Amygdala (tissue), 56 donors: ENCODE results near the gene NUDT15.
"Not testable (repeated sequence)": the region's sequence is repeated elsewhere in the genome, so short reads cannot be mapped to it uniquely, and the experiment has no call there.

Experiments used
- DNase-seq, 56 donors: peaks; one replicate each; lab custom pipeline; 2025; lab: John Stamatoyannopoulos, UW

NUDT15 gene

DNA sequence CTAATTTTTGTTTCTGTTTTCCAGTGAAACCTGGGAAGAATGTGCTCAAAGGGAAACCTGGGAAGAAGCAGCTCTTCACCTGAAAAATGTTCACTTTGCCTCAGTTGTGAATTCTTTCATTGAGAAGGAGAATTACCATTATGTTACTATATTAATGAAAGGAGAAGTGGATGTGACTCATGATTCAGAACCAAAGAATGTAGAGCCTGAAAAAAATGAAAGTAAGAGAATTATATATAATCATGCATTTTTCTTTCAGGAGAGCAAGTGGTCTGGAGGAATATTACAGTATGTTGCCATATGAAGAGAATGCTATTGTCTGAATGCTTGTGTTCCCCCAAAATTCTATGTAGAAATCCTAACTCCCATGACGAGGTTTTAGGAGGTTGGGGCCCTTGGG is 3.4 kb downstream of the NUDT15 start:
- no peak for DNase-seq

DNA sequence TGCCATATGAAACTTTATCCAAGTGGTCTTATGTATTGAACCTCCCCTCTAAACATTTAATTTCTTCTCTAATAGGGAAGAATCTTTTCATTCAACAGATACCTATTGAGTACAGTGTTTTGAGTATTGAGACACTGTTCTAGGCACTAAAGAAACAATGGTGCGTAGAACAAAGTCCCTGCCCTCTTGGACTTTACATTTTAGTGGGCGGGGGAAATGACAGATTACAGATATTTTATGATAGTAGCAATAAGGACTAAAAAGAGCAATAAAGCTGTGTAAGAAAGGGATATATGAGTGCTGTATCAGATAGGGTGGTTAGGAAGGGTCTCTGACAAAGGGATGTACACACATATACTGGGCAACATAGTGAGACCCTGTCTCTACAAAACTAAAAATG is 5.4 kb downstream of the NUDT15 start:
- no peak for DNase-seq

DNA sequence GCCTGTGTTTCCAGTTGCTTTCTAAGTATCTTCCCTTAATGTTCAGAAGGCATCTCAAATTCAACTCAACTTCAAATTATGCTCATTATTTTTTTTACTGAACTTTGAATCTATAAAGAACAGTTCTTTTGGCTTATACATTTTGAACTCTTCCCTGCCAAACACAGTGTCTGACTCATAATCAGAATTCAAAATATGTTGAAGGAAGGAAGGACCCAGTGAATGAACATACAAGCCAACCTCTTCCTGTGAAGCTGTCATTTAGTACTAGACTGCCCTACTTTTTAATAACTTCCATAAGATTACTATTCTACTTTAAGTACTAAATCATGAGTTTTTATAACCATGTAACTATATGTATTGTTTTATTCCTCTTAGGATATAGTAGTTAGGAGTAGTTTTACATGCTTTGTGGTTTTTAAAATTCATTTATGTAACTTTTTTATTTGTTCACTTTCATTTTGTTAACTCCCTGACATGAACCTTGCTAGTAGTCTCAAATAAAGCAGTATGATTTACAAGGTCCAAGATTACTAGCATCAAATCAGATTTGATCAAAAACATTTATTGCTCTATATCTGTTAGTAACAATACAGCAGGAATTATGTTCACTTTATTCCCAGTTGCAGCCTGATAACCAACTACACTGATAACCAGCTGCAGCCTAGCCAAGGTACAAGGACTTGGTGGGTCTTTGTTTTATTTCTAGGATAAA is 6.4 kb downstream of the NUDT15 start:
- no peak for DNase-seq

DNA sequence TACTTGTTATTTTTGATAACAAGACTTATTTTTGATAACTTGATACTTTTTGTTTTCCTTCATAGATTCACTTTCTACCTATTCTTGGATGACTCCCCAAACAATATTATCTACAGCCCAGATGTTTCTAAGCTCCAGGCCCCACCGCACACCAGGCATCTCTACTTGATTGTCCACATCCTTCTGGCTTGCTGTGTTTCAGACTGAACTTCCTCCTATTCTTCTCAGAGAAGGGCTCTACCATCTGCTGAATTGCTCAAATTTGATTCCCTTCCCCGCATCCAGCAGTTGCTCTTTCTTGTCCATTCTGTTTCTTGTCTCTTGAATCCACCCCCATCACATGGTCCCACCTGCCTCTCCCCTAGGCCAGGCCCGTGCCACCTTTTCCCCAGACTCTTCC is 13.0 kb downstream of the NUDT15 start:
- DNase-seq, result no peak

DNA sequence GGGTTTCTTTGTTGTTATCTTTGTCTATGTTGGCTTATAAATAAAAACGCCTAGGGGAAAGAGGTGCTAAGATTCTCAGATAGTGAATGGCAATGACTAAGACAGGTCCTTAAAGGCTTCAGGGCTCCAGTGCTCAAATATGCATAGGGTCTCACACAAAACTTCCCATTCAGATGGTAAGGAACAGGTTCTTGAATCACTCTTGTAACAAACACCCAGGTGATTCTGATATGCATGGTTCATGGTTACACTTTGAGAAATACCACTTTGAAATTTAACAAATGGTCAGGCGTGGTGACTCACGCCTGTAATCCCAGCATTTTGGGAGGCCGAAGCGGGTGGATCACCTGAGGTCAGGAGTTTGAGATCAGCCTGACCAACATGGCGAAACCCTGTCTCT is 17.1 kb downstream of the NUDT15 start:
- DNase-seq, result no peak

DNA sequence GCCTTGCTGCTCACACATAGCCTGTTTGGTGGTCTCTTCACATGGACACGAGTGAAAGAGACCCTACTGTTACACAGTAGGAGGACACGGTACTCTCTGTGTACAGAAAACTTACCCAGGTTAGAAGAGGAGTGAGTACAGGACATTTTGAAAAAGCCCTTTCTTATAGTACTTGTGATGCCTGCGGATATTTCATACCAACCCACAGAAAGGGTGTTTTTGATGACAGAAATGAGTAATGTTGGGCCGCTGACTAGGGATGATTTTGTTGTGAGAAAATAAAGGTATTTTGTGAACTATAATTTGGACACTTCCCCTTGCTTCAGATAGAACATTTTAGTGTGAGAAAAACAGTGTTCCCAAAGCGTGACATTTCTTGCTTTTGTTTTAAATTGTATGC is 18.2 kb downstream of the NUDT15 start:
- DNase-seq, result no peak

DNA sequence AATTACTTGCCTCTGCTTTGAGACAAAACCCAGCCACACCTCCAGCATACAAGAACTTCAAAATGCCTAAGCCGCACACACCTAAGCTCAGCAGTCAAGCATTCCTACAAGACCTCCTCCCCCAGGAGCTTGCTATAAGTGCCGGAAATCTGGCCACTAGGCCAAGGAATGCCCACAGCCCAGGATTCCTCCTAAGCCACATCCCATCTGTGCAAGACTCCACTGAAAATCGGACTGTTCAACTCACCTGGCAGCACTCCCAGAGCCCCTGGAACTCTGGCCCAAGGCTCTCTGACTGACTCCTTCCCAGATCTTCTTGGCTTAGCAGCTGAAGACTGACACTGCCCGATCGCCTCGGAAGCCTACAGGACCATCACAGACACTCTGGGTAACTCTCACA is 21.0 kb downstream of the NUDT15 start:
- peak in 7 of 56 donors; percentile 2 to 36 (median 12) for DNase-seq

DNA sequence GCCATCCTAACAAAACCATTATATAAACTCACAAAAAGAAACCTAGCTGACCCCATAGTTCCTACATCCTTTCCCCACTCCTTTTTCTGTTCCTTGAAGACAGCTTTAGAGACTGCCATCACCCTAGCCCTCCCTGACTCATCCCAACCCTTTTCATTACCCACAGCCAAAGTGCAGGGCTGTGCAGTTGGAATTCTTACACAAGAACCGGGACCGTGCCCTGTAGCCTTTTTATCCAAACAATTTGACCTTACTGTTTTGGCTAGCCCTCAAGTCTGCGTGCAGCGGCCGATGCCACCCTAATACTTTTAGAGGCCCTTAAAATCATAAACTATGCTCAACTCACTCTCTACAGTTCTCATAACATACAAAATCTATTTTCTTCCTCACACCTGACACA is 22.4 kb downstream of the NUDT15 start:
- DNase-seq, result not testable (repeated sequence)

DNA sequence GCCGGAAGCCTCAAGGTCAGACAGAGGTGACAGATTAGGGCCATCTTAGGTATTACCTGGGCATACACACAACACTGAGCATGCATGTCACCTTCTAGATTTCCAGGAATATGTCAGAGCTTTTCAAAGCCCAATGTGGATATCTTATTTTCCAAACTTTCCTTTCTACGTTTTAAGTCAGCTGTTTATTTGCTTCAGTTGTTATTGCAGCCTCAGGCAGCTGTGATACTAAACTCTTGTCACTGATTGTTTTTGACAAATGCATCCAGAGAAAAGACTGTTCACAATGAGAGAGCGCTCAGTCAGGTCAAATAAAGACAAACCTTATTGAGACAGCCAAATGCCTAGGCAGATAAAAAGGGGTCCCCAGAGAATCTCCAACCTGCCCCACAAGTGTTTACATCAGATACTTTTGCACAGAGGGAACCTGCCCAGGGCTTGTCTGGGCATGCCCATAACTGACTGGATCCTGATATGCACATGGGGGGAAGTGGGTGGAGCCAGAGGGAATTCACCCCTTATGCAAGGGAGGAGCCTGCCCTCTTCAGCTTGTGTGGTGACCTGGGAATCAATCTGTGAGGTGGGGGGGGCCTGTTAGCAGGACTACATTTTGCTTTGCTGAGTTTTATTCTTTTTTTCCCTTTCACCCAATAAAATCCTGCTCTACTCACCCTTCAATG is 28.9 kb downstream of the NUDT15 start:
- DNase-seq, result no peak

DNA sequence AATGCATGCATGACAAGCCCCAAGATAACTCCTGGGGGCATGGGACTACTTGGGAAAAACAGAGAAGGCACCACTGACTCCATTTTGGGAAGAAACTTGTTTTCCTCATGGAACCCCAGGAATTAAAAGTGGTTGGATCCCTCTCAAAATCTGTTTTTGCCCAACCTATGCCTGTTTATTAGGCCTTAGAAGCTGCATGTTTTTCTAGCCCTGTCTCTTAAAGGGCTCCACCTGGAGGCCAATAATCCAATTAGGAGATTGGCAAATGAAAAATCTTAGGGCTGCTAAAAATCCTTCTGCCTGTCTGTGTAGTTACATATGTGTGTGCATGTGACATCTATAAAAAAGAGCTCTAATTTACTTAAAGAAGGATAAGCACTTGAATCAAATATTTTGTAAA is 30.5 kb downstream of the NUDT15 start:
- DNase-seq, result no peak

DNA sequence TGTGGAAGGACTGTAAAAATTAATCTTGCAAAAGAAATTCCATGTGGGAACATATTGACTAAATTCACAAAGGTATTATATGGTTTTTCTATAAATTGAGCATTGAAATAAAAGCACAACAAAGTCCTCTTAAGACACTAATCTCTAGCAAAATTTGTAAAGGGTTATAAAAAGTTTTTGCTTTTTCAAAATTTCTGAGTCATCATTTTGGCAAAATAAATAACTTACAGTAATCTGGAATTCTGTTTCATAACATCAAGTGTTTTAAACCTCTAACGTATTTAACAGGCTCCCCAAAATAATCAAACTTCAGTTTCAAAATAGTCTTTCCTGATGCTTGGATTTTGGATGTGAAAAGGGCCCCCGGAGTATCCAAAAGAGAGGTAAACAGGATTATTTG is 31.4 kb downstream of the NUDT15 start:
- DNase-seq, result no peak

DNA sequence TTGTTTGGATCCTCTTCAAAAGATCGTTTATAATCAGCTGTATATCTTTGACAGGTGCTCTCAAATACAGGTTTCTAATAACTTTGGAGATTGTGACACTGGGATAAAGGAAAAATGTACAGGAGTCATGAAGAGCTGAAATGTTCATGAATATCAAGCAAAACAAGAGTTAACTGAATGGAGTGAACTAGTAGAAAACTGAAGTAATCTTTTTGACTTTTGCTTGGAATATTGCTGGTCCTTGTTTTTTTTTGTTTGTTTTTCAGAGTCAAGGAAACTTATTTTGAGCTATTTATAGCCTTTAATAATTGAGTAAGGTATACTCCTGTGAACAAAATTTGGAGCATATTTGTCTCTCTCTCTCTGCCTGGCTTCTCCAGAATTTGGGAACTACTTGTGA is 32.0 kb downstream of the NUDT15 start:
- DNase-seq, result no peak

DNA sequence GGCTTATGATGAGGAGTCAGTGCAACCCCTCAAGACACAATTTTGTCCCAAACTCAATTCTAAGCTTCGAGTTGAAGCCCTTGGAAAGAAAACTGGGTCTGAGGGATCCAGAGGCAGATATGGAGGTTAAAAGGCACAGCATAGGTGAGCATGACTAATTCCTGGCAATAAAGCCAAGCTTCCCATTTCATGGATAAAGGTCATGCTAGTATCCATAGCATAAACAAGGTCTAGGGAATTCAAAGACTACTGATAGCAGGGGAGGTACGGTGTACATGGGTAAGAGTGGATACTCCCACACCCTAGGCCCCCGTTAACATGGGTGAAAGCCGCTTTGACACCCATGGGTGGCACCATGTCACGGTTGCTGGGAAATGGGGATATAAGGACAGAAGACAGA is 33.4 kb downstream of the NUDT15 start:
- DNase-seq, result no peak

DNA sequence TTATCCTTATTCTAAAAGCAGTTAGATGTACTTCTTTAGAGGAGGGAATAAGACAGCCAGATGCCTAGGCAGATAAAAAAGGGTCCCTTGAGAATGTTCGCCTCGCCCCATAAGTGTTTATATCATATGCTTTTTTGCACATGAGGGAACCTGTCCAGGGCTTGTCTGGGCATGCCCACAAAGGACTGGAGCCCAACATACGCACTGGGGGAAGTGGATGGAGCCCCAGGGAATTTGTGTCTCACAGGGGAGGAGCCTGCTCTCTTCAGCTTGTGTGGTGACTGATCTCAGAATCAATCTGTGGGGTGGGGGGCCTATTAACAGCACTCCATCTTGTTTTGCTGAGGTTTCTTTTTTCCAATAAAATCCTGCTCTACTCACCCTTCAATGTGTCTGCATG is 34.8 kb downstream of the NUDT15 start:
- no peak for DNase-seq

DNA sequence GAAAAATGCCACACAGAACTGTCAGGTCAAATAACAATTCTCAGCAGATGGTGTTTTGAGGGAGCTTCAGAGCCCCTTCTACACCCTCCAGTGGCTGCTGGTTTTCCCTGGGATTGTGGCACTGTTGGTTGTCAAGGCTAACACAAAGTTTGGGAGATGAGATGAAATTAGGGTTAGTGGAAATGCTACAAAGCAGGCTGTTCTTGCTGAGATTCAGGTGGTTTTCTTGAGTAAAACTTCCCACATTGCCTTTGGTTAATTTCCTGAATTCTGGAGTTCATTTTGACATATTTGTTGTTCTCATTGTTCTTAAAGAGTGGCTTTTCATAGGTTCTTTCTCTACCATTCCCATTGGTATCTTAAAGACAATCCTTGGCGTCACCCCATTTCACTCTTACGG is 35.3 kb downstream of the NUDT15 start:
- DNase-seq, result no peak

DNA sequence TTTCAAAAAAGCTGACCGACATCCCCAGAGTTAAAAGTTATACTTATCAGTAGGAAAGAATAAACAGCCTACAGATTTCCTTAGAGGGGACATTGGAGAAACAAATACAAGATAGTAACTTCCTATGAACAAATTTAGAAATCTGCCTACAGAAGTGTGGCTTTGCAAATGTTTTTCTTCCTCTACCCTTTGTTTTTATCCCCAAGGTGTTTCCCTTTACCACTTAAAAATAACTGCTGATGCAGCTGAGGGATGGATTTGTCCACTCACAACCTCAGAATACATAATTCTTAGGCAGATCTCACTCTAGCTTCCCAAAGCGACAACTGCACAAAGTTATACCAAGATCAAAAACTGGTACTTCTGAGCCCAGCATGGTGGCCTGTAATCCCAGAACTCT is 36.5 kb downstream of the NUDT15 start:
- no peak for DNase-seq

DNA sequence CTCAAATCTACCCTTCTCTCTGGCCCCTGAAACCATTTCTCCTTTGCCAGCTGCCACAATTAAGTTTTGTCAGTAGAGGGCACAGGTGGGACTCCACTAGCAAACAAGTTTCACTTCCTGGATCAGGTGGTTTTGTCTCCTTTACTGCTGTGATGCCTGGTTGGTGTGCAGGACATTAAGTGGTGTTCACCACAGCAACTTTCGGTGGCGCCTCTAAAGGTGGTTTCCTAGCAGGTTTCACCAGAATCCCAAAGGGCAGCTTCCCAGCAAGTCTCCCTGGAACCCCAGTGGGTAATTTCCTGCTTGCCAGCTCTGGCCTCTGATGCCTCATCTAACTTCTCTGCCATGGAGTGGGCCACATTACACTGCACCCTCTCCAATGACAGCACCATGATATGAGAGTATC is 40.7 kb downstream of the NUDT15 start:
- DNase-seq, result no peak

DNA sequence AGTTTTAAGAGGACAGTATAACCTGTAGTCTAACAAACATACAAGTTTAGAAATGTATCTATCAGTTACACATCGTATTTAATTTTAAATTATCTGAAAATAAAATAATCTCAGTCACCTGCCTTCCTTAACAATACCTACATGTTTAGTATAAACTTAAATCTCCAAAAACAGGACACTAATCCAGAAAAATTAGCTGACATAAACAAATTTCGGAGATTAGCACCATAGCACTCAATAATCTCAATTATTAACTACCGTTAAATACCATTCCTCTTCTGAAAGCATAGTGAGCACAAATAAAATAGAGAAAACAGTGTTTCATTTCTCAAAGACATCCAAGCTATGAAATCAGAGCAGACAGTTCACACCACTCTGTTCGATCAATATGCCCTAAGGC is 44.2 kb downstream of the NUDT15 start:
- DNase-seq, result no peak

DNA sequence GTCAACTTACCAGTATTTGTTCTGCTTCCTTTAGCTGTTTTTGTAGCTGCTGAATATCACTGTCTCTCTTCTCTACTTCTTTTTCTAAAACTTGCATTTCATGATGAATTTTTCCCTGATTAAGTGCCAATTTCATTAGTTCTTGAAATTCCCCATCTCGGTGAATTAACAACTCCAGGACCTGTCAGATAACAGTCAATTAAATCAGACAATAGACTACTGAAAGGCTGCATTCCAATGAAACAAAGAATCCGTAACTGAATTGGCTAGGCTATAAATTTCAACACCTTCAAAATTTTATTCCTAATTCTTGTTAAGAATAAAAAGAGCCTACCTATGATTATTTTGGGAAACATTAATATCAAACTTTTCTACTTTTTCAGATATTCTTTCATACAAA is 48.7 kb downstream of the NUDT15 start:
- no peak for DNase-seq

DNA sequence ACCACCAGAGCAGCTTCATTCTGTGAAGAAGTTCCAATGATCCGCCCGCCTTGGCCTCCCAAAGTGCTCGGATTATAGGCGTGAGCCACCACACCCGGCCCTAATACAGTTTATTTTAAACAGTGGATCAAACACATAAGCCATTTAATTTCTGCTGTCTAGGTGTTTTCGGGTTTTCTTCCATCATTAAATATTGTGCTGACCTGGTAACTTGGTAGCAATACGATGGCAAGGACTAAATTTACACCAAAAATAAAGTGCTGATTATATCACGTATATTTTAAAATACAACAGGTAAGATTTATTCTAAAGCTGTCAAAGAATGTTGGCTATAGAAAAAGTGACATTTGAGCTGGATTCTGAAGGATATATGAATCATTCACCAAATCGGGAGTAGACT is 56.1 kb downstream of the NUDT15 start:
- DNase-seq, result no peak

DNA sequence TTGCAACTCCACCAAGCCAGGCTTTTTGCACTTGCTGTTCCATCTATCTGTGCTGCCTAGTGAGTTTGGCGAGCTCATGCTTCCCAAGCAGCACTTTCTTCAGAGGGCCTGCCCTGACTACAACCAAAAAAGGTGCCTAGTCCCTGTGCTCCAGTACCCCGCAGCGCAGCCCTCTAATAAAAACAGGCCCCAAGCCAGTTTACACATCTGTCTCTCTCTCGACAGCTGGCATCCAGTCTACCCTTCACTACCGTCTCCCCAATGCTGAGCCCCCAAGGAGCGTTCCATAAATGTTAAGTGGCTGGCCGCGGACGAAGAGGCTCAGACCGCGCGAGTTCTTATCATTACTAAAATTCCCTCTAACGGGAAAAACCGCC is 56.9 kb downstream of the NUDT15 start:
- peak in 4 of 56 donors; percentile 6 to 48 (median 12) for DNase-seq

DNA sequence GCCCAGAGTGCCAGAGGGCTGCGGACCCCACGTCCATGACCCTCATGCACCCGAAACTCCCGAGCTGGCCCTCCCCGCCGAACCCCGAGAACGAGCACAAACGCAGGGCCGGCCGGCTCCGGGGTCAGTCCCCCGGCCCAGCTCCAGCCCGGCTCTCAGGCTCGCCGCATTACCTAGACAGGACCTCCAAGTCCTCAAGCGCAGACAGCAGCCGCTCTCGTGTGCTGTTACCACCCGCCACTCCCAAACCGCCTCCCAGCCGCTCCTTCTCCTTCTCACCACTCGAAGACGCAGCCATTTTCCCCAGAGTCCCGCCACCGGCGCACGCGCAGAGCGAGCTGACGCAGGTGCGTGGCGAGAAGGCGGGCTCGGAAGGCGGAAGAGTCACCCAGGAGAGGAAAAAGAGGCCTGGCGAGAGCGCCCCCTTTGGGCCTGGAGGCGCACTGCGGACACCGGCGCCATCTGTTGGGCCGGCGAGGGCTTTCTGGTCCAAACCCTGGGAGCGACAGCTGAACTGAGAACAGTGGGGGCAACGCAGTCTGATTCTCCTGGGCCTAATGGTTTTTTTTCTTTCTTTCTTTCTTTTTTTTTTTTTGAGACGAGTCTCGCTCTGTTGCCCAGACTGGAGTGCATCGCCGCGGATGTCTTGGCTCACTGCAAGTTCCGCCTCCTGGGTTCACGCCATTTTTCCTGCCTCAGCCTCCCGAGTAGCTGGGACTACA is 57.4 kb downstream of the NUDT15 start, which contains the start of gene MED4:
Gene MED4 (minus strand): TSS at position 324 of the 722 bp plus-strand sequence. CDS start 26 bp downstream, at position 298.
- peak; percentile 45 to 98 (median 90) for DNase-seq
